Stimulated activated CD4-positive, alpha-beta T cell treated with anti-CD3 and anti-CD28 coated beads, TNF-alpha, amount 100 ng/mL, for 24 hours (primary cell): Measurements from ENCODE around the gene OR2L8.

ENCODE experiments used
- DNase-seq, 3 experiments: peaks; one replicate each; pipeline ENCODE4 v3.0.0-alpha.2; 2020; ENCODE audit warnings: low read depth in 3 of 3

OR2L8 gene

DNA sequence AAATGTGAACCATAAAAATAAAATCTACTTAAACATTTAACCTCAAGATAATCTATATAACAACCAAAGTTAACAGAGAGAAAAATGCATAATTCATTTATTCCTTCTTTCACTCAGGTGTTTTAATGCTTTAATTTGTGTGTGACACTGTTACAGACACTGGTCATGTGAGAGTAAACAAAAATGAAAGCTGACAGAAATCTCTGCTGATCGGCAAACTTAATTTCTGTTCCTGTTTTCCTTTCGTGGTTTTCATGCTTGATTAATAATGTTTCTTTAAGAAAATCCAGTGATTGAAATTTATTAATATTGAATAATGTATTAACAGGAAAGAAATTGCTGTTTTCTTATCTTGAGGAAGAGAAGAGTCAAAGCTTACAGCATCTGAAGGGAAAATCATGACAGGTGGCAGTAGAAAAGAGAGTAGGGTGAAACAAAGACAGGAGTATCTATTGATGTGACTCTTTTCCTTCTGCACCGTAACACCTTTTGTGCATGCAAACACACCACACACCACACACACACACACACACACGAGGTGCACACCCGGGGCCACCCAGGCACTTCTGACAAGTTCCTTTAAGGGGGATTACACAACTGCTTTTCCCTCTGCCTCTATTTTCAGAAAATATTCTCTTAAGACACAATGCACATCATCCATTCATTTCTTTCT is 18.0 kb downstream of the OR2L8 start:
- no peak for DNase-seq

- DNase-seq, result no peak
These were observed 44.3 kb downstream of the OR2L8 start for GRCh38 chr1:247992986-247993385.

DNA sequence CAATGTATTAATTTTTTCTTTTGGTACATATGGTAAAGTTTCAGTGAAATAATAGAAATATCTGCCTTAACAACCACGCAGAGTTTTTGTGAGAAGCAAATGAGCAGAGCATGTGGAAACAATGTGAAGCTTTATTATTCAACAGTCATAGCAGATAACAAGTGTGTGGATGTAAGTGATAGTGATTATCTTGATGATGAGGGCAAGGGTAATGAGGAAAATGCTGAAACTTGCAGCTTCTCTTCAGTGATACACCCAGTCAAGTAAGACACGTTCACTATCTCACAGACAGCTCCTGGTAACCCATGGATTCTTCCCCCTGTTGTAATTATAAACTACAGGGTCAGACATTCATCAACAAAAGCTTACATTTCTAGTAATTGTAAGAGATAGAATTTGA is 50.2 kb downstream of the OR2L8 start:
- no peak for DNase-seq
